ENCODE results near the gene CHPF.

The CHPF gene, protein sequence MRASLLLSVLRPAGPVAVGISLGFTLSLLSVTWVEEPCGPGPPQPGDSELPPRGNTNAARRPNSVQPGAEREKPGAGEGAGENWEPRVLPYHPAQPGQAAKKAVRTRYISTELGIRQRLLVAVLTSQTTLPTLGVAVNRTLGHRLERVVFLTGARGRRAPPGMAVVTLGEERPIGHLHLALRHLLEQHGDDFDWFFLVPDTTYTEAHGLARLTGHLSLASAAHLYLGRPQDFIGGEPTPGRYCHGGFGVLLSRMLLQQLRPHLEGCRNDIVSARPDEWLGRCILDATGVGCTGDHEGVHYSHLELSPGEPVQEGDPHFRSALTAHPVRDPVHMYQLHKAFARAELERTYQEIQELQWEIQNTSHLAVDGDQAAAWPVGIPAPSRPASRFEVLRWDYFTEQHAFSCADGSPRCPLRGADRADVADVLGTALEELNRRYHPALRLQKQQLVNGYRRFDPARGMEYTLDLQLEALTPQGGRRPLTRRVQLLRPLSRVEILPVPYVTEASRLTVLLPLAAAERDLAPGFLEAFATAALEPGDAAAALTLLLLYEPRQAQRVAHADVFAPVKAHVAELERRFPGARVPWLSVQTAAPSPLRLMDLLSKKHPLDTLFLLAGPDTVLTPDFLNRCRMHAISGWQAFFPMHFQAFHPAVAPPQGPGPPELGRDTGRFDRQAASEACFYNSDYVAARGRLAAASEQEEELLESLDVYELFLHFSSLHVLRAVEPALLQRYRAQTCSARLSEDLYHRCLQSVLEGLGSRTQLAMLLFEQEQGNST

DNA sequence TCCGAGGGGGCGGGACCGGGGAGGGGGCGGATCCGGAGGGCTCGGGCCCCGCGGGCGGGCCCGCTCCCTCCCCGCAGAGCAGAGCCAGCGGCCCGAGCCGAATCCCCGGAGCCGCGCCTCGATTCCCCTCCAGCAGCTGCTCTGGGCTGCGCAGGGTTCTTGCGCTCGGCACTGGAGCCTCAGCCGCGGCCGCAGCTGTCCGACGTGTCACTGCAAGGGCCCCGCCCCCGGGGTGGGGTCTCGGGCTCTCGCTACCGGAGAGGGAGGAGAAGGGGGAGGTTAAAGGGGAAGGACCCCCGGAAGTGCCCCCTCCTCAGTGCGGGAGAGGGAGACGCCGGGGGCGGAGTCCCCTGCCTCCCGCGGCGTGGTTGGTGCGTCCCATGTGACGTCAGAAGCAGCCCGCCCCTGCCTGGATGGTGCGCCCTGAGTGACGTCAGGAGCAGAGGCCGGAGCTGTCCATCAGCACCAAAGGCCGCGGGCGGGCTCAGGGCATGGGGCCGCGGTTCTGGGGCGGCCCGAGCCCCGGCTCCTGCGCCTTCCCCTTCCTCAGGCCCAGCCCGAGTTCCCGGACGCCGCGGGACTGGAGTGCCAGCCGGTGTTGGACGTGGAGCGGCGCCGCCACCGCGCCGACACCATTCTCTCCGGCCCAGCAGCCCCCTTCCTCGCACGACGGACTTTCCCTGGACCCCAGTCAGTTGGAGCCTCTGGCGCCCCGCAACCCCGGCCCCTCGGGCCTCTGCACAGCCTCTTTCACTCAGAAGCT, at the start of gene CHPF, which contains the start of gene TMEM198:
Gene CHPF, minus strand, starts transcription at position 214 of the 763 bp plus-strand sequence. CDS start 271 bp downstream, outside the sequence.
Gene TMEM198, plus strand, starts transcription at position 433 of the 763 bp plus-strand sequence. CDS start 700 bp downstream, outside the sequence.
- DNase-seq (ENCODE audit: low read depth), result peak; percentile 99

DNA sequence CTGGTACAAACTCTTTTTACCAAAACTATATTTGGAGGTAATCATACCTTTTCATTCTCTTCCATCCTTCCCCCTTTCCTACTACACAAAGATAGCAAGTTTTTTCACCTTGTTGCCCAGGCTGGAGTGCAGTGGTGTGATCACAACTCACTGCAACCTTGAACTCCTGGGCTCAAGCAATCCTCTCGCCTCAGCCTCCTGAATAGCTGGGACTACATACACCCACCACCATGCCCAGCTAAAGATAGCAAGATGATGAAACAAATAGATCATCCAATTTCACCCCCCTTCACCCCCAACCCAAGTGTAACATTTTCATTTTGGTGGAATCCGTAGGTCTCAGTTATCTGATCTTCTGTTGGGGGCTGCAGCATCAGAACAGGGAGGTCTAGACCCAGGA, 49.5 kb upstream of the CHPF start:
- no peak for DNase-seq (ENCODE audit: low read depth)

DNA sequence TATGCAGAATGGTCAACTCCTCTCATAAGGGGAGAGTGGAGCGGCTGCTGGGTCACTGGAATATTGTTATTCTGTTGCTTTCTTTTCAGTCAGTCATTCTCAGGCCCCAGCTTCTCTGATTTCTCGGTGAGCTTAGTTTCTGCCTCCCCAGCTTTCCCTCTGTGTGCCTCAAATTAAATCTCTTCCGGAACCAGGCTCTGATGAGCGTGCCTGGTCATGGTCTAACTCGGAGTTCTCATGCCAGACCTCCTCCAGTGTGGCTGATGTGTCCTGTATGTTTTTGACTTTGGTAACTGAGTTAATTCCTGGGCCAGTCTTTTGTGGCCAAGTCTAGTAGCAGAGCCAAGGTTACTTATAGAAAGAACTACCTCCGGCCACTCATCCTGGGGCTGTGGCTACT, 49.1 kb upstream of the CHPF start:
- DNase-seq (ENCODE audit: low read depth), result no peak

DNA sequence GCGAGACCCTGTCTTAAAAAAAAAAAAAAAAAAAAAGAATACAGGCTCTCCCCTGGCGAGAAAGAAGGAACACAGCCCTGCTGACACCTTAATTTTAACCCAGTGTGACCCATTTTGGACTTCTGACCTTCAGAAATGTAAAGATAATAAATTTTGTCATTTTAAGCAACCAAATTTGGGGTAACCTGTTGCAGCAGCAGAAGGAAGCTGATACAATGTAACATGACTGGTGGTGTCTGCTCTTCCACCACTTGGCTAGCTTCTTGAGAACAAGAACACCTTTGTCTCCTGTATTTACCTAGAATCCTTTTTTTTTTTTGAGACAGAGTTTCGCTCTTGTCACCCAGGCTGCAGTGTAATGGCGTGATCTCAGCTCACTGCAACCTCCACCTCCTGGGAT, 47.5 kb upstream of the CHPF start:
- DNase-seq (ENCODE audit: low read depth), result no peak

DNA sequence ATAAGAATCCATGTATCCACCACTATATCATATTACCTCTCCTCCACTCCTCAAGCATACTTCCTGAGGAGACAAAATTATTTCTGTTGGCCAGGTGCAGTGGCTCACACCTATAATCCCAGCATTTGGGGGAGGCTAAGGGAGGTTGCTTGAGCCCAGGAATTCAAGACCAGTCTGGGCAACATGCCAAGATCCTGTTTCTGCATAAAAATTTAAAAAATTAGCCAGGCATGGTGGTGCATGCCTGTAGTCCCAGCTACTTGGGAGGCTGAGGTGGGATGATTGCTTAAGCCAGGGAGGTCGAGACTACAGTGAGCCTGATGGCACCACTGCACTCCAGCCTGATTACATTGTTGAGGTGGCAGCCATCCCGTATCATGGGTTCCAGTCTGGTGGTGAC, 37.7 kb upstream of the CHPF start:
- no peak for DNase-seq (ENCODE audit: low read depth)

DNA sequence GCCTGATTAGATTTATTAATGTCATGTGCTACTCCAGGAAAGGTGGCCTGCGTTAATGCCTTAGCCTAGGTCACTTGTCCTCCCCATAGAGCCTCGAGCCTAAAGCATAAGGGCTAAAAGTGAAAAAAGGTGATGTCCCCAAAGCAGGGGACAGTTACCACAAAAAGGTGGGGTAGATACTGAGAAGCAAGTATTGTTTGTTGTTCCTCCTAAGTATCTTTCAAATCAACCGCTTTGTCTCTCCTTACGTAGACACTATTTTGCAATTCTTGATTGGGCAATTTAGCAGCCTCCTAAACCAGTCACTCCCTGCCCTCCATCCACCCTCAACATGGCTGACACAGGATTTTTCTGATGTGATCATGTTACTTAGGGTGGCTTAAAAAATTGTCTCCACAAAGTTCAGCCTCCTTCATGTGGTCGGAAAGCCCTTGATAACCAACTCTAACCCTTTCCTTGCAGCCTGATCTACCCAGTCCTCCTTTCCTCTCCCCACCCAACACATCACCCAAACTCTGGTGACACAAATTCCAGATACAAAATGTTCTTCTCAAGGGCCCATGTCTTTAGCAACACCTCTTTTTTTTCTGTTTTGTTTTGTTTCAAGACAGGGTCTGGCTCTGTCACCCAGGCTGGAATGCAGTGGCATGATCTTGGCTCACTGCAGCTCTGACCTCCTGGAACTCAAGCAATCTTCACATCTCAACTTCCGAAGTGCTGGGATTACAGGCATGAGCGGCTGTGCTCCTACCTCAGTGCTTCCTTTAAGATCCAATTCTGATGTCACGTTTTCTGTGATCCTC, 35.4 kb upstream of the CHPF start:
- peak; percentile 66 for DNase-seq (ENCODE audit: low read depth)

DNA sequence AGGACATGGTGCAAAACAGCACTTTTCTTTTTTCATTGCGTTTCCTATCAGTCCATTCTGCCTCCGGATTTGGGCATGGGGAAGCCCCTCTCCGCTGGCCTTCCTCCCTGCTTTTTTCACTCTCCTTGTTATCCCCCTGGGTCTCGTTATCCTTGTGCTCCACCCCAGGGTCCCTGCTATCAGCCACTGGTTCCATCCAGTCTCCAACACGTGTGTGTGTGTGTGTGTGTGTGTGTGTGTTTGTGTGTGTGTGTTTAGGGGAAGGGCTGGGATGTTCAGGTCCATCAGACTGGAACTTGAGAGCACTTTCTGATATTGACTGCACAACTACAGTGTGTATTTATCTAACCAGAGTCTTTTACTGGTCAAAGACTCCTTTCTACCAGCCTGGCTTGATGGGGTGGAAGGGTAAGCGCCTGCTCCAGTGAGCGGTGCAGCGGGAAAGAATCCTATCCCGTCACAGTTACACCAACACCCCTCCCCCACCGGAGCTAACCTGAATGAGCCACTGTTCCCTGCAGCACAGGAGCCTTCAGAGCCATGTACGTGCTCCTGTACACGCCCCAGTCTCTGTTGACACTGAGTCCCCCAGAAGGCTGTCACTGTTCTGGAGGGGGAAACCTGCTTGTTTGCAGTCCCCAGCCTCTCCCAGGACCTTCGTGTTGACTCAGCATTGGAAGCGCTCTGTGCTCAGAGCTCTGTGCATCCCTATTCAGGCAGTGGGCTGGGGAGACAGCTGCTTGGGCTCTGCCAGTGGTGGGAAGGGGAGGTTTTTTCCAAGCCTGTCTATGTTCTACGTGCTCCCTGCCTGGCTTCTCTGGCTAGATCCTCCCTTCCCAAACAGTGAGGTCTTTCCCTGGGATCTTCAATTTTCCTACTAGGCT, 33.1 kb upstream of the CHPF start:
- DNase-seq (ENCODE audit: low read depth), result no peak

DNA sequence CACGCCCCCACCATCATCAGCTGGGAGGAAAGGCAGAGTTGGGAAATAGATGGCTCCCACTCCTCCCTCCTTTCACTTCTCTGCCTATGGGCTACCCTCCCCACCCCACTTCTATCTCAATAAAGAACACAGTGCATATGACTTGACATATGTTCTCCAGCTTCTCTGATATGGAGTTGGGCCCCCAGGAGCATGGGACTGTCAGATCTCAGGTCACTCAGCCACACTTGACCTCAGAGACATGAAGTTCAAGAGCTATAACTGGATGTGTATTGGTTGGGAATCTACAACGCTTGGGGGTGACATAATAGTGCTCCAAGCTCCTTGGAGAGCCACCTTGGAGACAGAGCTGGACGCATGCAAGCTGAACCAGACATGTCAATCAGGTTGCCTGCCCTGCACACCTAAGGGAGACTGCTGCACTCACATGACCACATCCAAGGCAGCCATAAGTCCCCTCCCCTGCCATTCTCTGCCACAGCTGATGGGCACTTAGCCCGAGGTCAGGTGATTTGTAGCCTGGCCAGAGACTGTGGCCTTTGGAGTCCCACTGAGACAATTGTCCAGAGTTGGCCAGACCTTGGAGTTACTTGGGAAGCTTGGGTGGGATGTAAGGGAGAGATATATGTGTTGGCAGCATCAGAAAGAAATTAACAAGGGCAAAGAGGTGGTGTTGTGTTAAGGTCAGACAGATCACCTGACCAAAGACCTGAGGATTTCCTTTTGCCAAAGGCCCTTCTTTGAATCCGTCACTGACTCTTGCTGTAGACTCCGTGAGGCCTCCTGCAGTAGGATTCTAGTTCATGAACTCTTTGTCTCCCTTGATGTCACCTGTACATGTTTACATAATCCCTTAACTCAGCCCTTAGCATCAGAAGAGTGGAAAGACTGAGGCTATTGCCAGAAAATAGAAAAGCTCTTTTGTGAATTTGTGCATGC, 32.2 kb upstream of the CHPF start:
- no peak for DNase-seq (ENCODE audit: low read depth)

DNA sequence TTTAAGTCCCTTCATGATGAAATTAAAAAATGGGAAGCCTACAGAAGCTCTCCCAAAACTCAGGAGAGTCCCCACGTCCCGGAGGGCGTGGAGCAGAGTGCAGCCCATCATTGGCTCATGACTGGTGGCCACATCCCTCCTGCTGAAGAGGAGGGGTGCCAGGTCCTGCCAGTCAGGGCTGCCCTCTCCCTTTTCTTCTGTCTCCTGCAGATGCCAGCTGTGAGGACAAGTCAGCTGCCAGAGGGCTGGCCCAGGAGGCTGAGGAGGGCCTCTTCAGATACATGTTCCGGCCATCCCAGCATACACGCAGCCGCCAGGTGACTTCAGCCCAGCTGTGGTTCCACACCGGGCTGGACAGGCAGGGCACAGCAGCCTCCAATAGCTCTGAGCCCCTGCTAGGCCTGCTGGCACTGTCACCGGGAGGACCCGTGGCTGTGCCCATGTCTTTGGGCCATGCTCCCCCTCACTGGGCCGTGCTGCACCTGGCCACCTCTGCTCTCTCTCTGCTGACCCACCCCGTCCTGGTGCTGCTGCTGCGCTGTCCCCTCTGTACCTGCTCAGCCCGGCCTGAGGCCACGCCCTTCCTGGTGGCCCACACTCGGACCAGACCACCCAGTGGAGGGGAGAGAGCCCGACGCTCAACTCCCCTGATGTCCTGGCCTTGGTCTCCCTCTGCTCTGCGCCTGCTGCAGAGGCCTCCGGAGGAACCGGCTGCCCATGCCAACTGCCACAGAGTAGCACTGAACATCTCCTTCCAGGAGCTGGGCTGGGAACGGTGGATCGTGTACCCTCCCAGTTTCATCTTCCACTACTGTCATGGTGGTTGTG, 31.1 kb upstream of the CHPF start:
- no peak for DNase-seq (ENCODE audit: low read depth)

DNA sequence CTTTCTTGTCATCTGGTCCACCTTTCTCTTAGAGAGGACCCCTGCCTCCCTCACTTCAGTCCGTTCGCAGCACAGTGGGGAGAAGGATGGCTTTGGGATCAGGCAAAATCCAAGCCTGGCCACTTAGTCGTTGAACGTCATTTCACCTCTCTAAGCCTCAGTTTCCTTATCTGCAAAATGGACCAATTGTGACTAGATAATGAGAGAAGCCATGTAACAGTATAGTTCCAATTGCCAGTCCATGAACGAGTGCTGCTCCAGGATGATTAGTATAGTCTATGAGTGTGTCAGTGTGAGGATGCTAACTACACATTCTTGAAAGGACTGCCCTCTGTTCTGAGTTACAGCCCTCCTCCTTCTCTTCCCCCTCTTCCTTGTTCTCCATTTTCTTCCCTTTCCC, 29.6 kb upstream of the CHPF start:
- no peak for DNase-seq (ENCODE audit: low read depth)

DNA sequence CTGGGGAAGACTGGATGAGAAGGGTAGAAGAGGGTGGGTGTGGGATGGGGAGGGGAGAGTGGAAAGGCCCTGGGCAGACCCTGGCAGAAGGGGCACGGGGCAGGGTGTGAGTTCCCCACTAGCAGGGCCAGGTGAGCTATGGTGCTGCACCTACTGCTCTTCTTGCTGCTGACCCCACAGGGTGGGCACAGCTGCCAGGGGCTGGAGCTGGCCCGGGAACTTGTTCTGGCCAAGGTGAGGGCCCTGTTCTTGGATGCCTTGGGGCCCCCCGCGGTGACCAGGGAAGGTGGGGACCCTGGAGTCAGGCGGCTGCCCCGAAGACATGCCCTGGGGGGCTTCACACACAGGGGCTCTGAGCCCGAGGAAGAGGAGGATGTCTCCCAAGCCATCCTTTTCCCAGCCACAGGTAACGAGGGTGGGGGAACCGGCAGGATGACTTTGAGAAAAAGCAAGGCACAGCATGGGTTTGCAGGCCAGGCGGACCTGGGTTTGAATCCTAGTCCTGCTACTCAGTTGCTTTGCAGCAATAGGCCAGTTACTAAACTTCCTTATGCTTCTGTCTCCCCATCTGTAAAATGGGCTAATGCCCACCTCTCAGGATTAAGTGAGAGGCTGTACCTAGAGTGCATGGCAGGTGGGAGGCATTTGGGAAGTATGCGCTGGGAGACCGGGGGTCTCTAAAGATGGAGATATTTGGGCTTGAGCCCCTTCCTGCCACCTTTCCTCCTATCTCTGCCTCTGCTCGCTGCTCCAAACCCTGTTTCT, 28.8 kb upstream of the CHPF start, which contains the start of gene INHA:
Gene INHA, plus strand, starts transcription at position 74 of the 765 bp plus-strand sequence. Its CDS starts 65 bp downstream, at position 139.
- DNase-seq (ENCODE audit: low read depth), result no peak

DNA sequence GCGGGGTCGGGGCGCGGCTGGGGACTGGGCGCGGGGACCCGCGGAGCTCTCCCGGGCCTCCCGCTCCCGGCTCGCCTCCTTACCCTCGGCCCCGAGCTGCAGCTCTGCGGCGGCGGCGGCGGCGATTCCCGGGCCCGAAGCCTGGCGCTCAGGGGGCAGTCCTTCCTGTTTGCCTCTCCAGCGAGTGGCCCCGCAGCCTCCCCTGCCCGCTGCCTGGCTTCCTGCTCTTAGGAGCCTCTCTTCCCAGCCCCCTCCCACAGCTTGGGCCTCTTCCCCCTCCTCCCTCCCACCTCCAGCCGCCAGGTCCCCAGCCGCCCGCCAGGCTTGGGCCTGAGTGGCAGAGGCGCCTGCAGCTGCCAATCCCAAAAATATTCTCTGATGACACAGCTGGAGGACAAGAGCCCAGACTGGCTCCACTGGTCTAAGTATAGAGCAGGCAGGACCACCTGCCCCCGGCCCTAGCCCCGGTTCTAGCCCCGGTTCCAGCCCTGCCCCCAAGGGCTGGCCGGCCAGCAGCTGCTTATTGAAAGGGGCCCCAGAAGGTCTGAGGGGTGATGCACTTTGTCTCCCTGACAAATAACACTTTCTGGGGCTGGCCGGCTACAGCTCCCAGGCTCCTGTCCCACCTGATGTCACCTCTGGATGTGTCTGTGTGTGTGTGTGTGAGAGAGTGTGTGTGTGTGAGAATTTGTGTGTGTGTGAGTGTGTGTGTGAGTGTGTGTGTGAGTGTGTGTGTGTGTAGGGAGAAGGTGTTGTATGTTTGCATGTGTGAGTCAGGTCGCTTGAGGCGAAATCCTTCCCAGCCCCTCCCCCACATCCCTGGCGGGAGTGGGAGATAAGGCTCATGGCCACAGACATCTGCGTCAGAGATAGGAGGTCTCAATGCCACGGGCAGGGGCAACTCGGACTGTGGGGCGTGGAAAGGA, 28.0 kb upstream of the CHPF start, which contains the start of gene OBSL1:
Gene OBSL1, minus strand, starts transcription at position 229 of the 926 bp plus-strand sequence. CDS start 307 bp downstream, outside the sequence.
- peak; percentile 70 for DNase-seq (ENCODE audit: low read depth)

DNA sequence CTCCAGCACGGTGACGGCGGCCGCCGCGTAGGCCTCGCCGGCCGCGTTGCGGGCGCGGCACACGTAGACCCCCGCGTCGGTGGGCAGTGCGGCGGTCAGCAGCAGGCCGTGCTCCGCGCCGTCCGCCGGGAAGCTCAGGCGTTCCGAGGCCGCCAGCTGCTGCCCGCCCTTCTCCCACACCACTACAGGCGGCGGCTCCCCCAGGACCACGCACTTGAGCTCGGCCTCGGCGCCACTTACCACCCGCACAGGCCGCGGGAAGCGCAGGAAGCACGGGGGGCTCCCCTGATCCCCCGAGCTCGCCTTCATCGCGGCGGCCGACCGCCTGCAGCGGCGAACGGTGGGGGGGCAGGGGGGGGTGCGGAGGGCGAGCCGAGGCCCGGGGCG, 27.3 kb upstream of the CHPF start:
- peak; percentile 33 for DNase-seq (ENCODE audit: low read depth)

DNA sequence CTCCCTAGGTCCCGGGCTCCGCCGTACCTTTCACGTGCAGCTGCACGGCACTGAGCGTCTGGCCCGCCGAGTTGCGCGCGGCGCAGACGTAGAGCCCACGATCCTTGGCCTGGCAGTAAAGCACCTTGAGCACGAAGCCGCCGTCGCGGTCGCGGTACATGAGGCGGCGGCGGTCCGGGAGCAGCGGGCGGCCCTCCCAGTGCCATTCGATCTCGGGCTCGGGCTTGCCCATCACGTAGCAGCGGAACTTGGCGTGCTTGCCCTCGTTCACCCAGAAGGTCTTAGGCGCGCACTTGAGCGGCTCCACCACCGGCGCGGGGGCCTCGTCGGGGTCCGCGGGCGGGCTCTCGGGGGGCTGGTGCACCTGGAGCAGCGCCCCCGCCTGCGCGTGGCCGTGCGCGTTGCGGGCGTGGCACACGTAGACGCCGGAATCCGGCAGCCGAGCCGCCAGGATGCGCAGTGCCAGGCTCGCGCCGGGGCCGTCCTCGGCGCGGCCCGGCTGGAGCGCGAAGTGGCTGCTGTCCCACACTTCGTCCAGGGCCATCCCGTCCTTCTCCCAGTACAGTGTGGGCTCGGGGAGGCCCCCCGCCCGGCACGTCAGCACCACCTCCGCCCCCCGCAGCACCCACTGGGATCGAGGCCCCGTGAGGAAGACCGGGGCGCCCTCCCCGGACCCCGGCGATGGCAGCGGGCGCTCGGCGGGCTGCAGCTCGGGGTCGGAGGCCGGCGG, 26.8 kb upstream of the CHPF start:
- peak; percentile 31 for DNase-seq (ENCODE audit: low read depth)

DNA sequence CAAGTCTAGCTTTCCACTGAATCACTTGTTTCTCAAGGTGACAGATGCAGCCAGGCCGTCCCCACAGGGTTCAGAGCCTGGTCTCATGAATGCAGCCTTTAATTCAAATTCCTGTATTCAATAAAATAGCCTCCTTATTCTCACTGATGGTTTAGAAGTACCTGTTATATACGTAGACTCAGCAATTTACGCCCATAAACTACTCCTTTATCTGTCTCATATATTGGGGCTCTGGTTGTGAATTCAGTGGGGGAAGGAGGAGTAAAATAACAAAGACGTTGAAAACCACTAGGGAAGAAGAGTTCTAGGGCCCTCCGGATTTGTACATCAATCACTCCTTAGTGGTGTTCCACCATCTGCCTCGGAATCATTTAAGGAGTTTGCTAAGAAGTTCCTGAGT, 26.0 kb upstream of the CHPF start:
- DNase-seq (ENCODE audit: low read depth), result no peak

DNA sequence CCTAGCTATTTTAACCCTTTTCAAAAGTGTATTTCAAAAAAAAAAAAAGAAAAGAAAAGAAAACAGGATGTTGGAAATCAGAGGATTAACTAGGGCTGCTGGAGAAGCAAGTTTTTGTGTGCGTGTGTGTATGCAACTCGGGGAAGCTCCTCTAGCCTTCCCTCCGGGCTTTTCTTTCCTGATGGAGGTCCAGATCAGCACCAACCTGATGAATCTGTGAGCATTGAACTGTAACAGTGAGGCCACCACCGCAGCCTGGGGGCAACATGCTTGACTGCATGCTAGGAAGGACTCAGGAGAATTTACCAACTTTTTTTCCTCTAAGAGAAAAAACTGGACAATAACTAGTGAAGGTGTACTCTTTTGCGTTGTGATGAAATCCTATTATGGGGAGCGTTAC, 25.4 kb upstream of the CHPF start:
- no peak for DNase-seq (ENCODE audit: low read depth)
